ENCODE results near the gene WNT6. TPM values are rescaled to one million over a fixed set of nuclear protein-coding genes. Genes with fewer than 3 reads are reported as not detected.
A peak's percentile ranks its signal among the peaks of the same experiment; 100 is the strongest.

The WNT6 gene
- total RNA-seq, 1 donor from 2014 or later, result 0.44 TPM

DNA sequence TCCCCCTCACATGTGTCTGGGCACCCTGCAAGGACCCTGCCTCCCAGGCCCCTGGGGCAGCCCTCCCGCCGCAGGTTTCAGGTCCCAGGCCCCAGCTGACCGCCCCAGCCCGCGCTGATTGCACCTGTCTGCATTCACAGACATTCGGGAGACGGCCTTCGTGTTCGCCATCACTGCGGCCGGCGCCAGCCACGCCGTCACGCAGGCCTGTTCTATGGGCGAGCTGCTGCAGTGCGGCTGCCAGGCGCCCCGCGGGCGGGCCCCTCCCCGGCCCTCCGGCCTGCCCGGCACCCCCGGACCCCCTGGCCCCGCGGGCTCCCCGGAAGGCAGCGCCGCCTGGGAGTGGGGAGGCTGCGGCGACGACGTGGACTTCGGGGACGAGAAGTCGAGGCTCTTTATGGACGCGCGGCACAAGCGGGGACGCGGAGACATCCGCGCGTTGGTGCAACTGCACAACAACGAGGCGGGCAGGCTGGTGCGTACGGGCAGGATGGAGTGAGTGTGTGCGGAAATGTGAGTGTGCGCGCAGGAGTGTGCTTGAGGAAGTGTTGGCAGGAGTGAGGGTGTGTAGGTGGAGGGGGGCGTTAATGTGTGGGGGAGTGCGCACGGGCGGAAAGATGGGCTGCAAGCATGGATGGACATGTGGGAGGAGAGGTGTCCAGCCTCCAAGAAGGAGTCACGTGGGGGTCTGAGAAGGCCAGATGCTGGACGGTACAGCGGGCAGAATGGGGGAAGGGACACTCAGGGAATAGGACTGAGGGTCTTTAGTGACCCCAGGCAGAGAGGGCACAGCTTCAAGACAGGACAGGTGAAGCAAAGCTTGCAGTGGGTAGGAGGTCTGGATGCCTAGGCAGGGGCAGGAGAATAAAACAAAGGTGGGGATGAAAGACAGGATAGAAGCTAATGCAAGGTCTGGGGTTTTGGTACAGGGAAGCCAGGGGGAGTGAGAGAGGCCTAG lies 12.0 kb downstream of the WNT6 start:
- Histone ChIP-seq H3K4me3 (peak overlapping the region; percentile 45), H3K36me3 (no peaks in the 10 kb centered on the region), H3K9me3 (no peaks in the 10 kb centered on the region), H3K4me1 (peaks cover 23% of the 10 kb centered on the region), H3K27ac (no peak overlapping the region), H3K27me3 (ENCODE audit: low read depth) (peaks cover 78% of the 10 kb centered on the region)
- DNase-seq, result no peak
- intact Hi-C loops (cut with DNase I), result no loop called here
- TF ChIP-seq, protein P1, sequence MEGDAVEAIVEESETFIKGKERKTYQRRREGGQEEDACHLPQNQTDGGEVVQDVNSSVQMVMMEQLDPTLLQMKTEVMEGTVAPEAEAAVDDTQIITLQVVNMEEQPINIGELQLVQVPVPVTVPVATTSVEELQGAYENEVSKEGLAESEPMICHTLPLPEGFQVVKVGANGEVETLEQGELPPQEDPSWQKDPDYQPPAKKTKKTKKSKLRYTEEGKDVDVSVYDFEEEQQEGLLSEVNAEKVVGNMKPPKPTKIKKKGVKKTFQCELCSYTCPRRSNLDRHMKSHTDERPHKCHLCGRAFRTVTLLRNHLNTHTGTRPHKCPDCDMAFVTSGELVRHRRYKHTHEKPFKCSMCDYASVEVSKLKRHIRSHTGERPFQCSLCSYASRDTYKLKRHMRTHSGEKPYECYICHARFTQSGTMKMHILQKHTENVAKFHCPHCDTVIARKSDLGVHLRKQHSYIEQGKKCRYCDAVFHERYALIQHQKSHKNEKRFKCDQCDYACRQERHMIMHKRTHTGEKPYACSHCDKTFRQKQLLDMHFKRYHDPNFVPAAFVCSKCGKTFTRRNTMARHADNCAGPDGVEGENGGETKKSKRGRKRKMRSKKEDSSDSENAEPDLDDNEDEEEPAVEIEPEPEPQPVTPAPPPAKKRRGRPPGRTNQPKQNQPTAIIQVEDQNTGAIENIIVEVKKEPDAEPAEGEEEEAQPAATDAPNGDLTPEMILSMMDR (IDR thresholded peaks at IDR 0.05), result no peak
- ATAC-seq, result no peak

DNA sequence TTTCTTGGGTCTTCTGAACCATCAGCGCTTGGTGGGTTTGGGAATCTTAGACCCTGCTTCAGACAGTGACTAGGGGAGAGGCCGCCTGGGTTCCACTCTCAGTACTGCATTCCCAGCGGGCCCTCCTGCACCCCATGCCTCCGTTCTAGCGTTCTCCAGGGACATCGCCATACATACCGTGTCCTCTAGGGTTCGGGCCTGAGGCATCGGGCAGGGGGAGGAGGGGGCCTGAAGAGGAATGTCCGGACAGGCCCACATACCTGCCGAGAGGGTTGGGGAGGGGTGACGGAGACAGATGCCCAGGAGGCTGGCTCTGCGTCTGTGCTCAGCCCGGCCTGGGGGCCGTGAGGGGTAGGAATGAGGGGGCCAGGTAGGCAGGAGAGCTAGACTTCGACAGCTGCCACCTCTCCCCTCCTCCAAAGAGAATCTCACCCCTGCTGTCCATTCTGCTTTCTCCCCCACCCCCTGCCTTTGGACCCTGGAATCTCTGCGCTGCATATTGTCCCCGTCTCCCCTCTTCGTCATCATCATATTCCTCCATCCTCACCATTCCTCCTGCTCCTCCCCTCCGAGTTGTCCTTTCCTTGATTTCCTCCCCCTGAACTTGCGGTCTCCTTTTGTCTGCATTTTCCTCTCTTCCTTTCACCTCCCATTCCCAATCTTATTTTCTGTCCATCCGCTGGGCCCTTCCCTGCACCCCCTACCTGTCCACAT lies 13.2 kb downstream of the WNT6 start:
- no peak for DNase-seq
- no peaks in the 10 kb centered on the region for H3K36me3 ChIP-seq
- H3K27me3 ChIP-seq (ENCODE audit: low read depth), result peaks cover 88% of the 10 kb centered on the region
- H3K9me3 ChIP-seq, result no peaks in the 10 kb centered on the region
- H3K4me3 ChIP-seq, result no peak overlapping the region
- no peak for ATAC-seq
- intact Hi-C loops (cut with DNase I), result no loop called here
- peaks cover 23% of the 10 kb centered on the region for H3K4me1 ChIP-seq
- H3K27ac ChIP-seq, result no peak overlapping the region
- TF ChIP-seq, protein P1 (IDR thresholded peaks at IDR 0.05), result no peak

DNA sequence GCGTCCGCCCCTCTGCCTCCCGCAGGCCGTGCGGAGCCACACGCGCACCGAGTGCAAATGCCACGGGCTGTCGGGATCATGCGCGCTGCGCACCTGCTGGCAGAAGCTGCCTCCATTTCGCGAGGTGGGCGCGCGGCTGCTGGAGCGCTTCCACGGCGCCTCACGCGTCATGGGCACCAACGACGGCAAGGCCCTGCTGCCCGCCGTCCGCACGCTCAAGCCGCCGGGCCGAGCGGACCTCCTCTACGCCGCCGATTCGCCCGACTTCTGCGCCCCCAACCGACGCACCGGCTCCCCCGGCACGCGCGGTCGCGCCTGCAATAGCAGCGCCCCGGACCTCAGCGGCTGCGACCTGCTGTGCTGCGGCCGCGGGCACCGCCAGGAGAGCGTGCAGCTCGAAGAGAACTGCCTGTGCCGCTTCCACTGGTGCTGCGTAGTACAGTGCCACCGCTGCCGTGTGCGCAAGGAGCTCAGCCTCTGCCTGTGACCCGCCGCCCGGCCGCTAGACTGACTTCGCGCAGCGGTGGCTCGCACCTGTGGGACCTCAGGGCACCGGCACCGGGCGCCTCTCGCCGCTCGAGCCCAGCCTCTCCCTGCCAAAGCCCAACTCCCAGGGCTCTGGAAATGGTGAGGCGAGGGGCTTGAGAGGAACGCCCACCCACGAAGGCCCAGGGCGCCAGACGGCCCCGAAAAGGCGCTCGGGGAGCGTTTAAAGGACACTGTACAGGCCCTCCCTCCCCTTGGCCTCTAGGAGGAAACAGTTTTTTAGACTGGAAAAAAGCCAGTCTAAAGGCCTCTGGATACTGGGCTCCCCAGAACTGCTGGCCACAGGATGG lies 14.0 kb downstream of the WNT6 start:
- peak in 1 of 2 donors; percentile 9 for ATAC-seq
- peaks cover 23% of the 10 kb centered on the region for H3K4me1 ChIP-seq
- intact Hi-C loops (cut with DNase I), result no loop called here
- H3K27me3 ChIP-seq (ENCODE audit: low read depth), result peaks cover 90% of the 10 kb centered on the region
- TF ChIP-seq, protein P1 (IDR thresholded peaks at IDR 0.05), result no peak
- DNase-seq, result no peak
- H3K4me3 ChIP-seq, result no peak overlapping the region
- H3K27ac ChIP-seq, result no peak overlapping the region
- H3K36me3 ChIP-seq, result no peaks in the 10 kb centered on the region
- no peaks in the 10 kb centered on the region for H3K9me3 ChIP-seq

DNA sequence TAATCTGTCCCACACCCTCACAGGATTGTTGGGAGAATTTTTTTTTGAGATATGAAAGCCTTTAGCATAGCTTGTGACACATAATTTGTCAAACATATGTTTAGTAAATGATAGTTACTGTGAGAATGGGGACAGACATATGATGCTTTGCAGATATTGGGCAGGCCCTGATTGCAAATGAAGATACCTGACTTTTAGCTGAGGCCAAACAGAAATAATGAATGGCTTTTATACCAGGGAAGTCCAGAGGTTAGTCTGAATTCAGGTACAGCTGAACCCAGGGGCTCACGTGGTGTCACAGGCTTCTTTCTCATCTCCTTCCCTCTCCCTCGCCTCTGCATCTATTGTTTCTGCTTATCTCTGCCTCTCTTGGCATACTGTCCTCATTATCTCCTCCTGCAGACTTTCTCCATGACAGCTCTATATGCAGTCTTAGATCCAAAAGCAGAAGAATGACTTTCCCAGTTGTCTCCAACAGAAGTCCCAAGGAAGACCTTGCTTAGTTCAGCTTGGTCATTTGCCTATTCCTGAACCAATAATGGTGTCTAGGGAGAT lies 16.2 kb downstream of the WNT6 start:
- ATAC-seq (no peak), DNase-seq (no peak)
- peaks cover 33% of the 10 kb centered on the region for H3K4me1 ChIP-seq
- H3K9me3 ChIP-seq, result no peaks in the 10 kb centered on the region
- no peak overlapping the region for H3K27ac ChIP-seq
- H3K27me3 ChIP-seq (ENCODE audit: low read depth), result peaks cover 99% of the 10 kb centered on the region
- H3K36me3 ChIP-seq, result no peaks in the 10 kb centered on the region
- TF ChIP-seq, protein P1 (IDR thresholded peaks at IDR 0.05), result no peak
- intact Hi-C loops (cut with DNase I), result no loop called here
- no peak overlapping the region for H3K4me3 ChIP-seq
